Left ventricle myocardium superior (tissue), 1 donor: ENCODE data around the gene HMGXB3. TPM values are rescaled to one million over a fixed set of nuclear protein-coding genes. Genes with fewer than 3 reads are reported as not detected.

ENCODE experiments used
- ATAC-seq: fragments of 200-7000 bp; cut with Tn5 transposase; one replicate; pipeline ENCODE4 v1.9.1; 2020; ENCODE audit warnings: mild to moderate bottlenecking, moderate library complexity
- DNase-seq: peaks from one replicate; pipeline ENCODE4 v3.0.0-alpha.2; 2020
- intact Hi-C: fragments of 100-400 bp; cut with micrococcal nuclease; formaldehyde crosslinking; loops from one replicate; pipeline ENCODE4 v1.11.0; 2022
- total RNA-seq: library from RNA; stranded (reverse); fragmentation: NEBNext Ultra II Directional; extraction: Animal tissue kit (Norgen Biotek cat#: 25700); gene quantifications from one replicate; pipeline ENCODE4 v1.2.1, GENCODE V29; 2021
- donor health status: DM: no; HTN: yes; CAD: no; lungs with severe emphysema.

Gene HMGXB3
- total RNA-seq, 1 donor from 2014 or later: 14.2 TPM

DNA sequence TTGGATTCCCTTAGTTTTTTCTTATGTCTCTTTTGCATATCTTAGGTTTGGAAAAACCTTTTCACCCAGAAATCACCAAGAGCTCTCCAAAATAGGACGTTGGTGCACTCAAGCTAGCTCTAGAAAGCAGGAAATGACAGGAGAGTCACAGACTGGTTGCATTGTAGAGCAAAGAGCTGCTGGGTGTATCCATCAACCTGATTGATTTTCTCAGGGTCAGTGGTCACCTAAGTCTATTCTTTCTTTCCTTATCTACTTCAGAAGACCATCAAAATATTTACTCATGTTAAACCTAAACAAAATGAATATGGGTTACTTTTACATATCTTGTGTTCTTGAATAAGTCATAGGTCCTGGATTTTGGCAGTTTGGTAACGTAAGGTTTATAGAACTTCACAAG is 25.1 kb upstream of the HMGXB3 start:
- DNase-seq (no peak), ATAC-seq (no peak)
- intact Hi-C loops: no loop called here

DNA sequence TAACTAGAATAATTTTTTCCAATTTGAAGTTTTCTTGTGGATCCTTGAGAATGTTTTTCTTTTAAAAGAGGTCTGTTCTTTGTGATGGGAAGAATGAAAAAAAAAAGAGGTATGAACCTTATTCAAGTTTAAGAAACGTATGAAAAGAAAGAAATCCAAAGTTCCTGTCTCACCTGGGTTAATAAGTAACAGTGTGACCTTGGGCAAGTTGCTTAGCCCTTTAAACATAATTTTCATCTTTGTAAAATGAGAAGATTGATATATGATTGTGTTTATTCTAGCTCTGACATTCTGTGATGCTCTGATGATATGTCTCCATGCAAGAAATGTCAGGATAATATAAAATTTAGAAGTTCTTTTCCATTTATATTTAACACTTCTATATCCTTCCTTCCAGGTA is 20.6 kb upstream of the HMGXB3 start:
- DNase-seq: no peak
- ATAC-seq: no peak
- intact Hi-C loops: loop anchor here (10.0 kb wide), 1 partner anchor 145 kb away; no protein-coding TSS in a partner anchor

DNA sequence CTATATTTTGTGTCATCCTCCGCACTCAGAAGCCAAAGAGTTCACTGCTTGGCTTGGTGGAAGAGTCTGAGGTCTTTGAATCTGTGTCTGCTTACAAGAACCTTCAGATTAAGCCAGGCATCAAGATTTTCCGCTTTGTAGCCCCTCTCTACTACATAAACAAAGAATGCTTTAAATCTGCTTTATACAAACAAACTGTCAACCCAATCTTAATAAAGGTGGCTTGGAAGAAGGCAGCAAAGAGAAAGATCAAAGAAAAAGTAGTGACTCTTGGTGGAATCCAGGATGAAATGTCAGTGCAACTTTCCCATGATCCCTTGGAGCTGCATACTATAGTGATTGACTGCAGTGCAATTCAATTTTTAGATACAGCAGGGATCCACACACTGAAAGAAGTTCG is 19.3 kb upstream of the HMGXB3 start:
- no peak for ATAC-seq
- intact Hi-C loops: loop anchor here (10.0 kb wide), 1 partner anchor 146 kb away; no protein-coding TSS in a partner anchor

DNA sequence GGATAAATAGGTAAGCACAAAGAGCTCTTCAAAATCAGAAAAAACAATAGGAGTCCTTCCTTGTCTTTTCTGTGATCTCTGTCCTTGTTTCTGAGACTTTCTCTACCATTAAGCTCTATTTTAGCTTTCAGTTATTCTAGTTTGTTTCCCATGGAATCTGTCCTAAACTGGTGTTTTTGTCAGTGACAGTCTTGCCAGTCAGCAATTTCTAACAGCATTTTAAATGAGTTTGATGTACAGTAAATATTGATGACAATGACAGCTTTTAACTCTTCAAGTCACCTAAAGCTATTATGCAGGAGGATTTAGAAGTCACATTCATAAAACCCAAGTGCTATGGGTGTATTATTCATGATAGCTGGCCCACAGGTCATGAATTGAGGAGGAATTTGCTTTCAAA is 18.0 kb upstream of the HMGXB3 start:
- intact Hi-C loops: loop anchor here (10.0 kb wide), 1 partner anchor 148 kb away; no protein-coding TSS in a partner anchor
- no peak for ATAC-seq
- no peak for DNase-seq

More for the DNA sequence above, 19.3 kb upstream of the HMGXB3 start:
- DNase-seq: no peak

DNA sequence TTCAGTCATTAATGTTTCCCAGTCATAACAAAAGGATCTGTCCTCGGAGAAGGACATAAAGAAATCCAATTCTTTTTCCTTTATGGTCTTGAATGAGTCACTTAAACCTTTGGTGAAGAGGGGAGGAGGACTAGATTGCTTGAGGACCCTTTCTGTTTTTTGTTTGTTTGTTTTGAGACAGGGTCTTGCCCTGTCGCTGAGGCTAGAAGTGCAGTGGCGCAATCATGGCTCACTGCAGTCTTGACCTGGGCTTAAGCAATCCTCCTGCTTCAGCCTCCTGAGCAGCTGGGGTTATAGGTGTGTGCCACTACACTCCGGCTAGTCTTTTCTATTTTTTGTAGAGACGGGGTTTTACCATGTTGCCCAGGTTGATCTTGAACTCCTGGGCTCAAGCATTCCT is 12.4 kb upstream of the HMGXB3 start:
- DNase-seq (no peak), ATAC-seq (no peak)
- intact Hi-C loops: loop anchor here (10.0 kb wide), 1 partner anchor 153 kb away; no protein-coding TSS in a partner anchor

DNA sequence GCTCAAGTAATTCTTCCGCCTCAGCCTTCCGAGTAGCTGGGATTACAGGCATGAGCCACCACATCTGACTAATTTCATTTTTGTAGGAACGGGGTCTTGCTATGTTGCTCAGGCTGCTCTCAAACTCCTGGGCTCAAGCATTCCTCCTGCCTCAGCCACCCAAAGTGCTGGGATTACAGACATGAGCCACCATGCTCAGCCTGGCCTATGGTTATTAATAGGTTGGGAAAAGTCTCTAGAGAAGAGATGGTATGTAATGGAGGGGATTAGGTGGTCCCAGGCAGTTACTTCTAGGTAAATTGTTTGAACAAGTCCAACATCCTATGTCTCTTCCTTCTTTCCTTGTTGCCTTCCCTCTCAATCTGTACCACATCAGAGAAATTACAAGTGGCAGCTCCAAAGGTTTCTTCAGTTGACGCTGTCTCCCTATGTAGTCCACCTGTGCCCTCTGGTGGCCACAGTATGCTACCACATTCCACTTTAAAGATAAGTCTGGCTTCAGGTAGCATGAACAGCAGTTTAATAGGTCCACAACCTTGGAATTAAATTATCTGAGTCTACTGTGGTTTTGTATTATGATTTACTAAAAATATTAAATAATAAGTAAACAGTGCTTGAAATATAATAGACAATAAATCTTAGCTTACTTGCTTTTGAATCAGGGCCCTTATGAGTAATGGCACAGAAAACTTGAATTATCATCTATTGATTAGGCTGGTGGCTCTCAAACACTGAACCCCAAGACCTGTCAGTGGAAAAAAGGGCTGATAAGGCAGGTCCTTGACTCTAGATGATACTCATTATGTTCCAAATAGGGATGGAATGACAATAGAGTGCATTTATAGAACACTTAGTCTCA is 9.8 kb upstream of the HMGXB3 start:
- intact Hi-C loops: no loop called here
- peak; percentile 84 for ATAC-seq
- DNase-seq: peak; percentile 63

DNA sequence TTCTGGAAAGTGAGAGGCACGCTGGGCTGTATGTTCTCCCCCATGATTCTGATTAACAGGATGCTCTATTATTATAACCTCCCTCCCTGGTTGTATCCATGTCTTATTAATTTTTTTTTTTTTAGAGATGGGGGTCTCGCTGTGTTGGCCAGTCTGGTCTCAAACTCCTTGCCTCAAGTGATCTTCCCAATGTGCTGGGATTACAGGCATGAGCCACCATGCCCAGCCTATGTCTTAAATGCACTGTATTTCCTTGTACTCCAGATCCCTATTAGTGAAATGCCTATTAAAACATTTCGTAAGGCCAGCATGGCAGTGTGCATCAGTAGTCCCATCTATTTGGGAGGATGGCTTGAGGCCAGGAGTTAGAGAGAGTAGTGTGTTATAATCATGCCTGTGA is 7.1 kb upstream of the HMGXB3 start:
- no peak for ATAC-seq
- intact Hi-C loops: loop anchor here (2.0 kb wide), 1 partner anchor 357 kb away; no protein-coding TSS in a partner anchor
- no peak for DNase-seq

DNA sequence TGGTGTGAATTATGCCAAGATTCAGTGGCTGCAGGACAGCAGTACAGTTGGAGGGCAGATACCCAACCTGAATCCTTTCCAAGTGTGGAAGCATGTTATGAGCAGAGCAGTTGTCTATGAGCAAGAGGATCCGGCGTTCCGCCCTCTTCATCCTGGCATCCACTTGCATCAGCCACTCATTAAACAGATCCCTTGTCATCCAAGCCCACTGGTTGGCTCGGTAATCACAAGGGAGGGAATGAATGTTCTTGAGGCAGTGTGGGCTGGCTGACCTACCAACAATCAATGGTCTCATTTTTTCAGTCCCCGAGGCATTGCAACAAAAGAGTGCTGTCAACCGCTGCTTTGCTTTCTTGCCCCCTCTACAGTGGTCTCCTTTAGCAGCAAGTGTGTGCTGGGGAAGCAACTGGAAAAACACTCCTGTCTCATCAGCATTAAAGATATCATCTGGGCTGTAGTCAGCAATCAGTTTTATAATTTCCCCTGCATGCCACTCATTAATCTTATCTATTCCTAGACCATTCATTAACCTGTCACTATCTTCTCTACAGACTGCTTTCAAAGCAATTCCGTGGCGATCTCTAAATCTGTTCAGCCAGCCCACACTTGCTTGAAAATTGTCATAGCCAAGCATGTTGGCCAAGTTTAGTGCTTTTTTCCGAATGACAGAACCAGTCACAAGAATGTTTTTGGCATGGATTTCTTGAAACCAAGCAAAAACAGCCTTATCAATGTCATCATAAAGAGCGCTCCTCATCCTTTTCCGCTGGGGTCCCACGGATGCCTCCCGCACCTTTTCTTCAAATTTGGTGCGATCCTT is 4.9 kb upstream of the HMGXB3 start:
- no peak for ATAC-seq
- intact Hi-C loops: no loop called here
- DNase-seq: no peak

DNA sequence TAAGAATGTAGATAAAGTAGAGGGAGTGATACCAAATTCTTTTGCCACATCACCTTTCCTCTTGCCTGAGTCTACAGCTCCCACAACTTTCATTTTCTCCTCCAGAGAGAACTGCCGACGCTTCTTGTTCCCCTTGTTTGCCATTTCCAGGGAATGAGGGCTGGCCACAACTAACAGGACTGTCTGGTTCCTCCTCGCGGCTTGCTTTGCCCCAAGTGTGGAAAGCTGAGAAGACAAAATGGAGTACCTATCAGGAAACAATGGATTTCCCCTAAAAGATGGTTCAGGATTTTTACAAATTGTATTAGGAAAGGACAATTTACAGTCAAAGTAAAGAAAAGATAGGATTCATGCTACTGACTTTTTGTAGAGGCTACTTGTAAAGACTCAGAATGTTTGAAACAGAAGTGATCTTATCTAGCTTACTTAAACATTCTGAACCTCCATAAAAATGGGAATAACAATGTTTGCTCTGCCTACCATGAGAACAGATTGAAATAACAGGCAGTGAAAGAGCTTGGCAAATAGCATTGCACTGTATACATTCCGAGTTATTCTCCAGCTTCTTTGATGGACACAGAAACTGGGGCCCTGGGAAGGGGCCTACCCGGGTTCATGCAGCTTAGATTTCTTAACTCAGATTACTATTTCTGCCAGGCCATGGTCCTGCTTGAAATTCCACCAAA is 4.2 kb upstream of the HMGXB3 start:
- no peak for DNase-seq
- intact Hi-C loops: no loop called here
- ATAC-seq: no peak

DNA sequence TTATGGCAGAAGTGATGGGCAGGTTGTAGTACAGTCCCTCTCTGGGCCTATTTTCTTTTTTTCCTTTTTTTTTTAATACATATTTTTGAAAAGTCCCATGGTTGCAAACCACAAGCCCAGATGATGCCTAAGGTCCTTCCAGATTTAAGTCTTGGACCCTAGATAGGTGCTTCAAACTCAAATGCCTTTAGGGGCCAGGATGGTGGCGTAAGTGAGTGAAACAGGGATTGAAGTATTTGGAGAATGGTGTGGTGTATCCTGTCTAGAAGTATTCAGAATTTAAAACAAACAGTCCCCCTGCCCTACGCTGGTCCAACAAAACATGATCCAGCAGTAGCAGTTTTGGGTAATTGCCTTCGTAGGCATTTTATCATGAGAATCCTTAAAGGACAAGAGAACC is 2.3 kb upstream of the HMGXB3 start:
- intact Hi-C loops: no loop called here
- ATAC-seq (no peak), DNase-seq (no peak)

DNA sequence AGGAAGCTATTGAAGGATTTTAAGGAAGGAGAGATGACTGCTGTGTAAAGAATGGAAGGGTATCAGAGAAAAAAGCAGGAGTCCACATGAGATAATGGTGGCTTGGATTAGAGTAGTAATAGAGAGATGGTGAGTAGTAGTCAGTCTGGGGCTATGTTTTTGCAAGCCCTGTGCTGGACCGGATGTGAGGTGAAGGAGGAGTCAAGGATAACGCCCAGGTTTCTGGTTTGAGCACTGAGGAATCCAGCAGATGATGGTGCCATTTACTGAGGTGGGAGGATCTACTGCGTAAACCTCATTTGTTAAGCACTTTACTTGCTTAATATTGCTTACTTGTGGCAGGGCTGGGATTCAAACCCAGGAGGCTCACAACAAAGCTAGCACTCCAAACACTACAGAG is 1.2 kb upstream of the HMGXB3 start:
- ATAC-seq (no peak), DNase-seq (no peak)
- intact Hi-C loops: no loop called here

DNA sequence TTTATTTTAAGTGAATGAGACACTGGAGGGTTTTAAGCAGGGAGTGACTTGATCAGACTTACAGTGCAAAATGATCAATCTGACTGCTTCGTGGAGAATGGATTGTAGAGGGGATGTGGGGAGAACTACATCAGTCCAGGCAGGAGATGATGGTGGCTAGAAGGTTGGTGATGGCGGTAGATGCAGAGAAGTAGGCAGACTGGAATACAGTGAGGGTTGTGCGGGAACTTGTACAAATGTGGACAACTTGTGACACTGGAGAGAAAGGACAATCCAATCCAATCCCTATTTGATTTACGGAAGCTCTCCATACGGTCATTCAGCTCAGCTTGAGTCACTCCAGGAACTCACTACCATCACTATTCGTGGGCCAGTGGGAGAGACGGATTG is 678 bp upstream of the HMGXB3 start:
- DNase-seq (no peak), ATAC-seq (no peak)
- intact Hi-C loops: no loop called here

DNA sequence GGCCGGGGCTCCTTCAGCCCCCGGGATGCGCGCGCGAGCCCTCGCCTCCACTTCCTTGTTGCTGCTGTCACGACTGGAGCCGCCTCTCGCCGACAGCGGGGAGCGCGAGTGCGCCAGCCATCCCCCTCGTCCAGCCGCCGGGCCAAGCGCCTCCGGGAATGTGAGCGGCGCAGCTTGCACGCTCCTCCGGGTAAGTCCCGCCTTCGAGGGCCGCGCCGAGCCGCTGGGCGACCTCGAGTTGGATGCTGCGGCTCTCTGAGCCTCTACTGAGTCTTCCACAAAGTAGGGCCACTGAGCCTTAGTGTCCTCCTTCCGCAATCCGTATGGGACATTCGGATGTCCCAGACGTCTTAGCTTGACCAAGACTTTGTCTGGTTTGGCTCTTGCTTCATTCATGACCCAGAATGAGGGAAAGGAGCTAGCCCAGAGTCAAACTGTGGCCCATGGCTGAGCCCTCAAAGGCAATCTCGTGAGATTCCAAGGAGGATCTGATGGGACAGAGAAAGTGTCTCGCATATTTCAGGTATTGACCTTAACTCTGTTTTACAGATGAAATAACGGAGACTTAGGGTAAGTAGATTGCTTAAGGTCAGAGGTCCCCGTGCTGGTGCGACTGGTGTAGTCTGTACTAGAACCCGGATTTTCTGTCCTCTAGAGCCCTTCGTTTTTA is 586 bp downstream of the HMGXB3 start:
- intact Hi-C loops: no loop called here
- peak; percentile 64 for DNase-seq
- ATAC-seq: peak; percentile 51

DNA sequence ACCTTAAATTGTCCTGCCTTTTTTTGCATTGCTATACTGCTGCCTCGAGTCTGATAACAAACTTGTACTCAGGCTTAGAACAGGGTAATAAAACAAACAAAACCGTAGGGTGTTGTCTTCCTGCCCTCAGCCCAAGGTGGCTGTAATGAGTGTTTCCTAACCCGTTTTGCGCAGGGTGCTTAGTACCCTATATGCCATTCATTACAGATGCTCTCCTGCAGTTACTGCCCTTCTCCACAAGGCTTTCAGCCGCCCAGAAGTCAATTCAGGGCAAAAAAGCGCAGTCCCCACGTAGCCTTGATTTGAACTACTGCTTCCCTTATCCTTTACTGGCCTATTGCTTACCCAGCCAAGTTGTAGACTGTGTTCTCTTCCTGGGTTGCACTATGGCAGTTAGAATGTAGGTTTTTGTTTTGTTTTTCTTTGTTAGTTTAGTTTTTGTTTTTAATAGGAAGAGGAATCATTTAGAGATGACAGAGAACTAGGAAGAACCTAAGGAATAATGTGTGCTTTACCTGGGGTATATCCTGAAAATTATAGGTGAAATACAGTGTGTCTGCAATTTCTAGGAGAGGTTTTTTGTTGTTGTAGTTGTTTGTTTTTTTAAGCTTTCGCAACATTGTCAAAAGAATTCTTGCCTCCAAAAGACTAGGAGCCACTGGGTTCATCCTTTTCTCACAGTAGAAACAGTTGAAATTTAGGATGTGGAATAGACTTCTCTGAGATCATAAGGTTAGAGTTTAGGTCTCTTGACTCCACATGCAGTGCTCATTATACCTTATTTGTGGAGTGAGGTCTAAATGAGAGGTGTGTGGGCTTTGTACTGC is 1.3 kb downstream of the HMGXB3 start:
- intact Hi-C loops: no loop called here
- no peak for DNase-seq
- peak; percentile 52 for ATAC-seq

DNA sequence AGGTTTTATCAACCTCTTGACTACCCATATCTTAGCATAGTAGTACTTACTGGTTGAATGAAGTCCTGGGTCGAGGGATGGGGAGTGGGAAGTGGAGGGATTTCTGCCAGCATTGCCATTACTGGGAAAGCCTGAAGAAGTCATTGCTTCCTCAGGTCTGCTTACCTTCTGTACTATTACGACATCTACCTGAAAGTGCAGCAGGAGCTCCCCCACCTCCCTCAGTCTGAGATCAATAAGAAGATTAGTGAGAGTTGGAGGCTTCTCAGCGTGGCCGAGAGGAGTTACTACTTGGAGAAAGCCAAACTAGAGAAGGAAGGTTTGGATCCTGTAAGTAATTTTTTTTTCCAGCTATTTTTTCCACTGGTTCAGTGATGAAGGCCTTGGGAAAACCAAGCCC is 5.8 kb downstream of the HMGXB3 start:
- no peak for DNase-seq
- no peak for ATAC-seq
- intact Hi-C loops: no loop called here

DNA sequence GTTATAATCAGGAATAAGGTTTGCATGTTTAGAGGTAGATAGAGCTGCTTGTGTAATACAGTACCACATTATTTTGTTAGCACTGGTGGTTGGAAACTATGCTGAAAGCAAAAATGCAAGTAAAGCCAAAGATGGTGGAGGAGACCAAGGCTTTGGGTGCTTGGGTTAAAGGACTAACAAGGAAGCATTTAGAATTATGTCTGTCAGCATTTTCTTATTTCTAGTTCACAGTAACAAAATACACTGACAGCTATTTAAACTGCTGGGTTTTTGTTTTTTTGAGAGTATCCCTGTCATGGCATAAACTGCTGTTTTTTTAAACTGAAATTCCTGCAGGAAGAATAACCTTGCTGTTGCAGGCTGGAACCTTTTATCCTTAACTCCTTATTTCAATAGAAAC is 6.5 kb downstream of the HMGXB3 start:
- ATAC-seq (no peak), DNase-seq (no peak)
- intact Hi-C loops: no loop called here

DNA sequence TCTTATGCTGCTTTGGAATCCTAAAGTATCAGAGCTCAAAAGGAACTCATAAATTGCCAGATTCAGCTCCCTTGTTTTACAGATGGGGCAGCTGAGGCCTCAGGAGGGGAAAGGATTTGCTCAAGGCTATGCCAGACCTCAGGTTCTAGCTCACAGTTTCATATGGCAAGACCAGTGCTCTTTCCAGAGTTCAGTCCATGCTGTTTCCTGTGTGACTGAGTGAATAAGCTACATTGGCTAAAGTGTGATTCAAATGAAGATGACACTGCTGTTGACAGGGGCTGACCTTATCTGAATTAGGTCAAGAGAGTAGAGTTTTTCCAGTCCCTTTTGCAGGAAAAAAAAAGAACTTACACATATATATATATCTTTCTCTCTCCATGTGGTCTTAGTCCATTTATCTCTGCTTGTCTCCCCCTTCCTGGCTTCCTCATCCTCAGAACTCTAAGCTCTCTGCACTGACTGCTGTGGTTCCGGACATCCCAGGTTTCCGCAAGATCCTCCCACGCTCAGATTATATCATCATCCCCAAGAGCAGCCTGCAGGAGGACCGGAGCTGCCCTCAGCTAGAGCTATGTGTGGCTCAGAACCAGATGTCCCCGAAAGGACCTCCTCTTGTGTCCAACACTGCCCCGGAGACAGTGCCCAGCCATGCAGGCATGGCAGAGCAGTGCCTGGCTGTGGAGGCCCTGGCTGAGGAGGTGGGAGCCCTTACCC is 9.3 kb downstream of the HMGXB3 start:
- peak; percentile 84 for ATAC-seq
- intact Hi-C loops: no loop called here
- DNase-seq: no peak

DNA sequence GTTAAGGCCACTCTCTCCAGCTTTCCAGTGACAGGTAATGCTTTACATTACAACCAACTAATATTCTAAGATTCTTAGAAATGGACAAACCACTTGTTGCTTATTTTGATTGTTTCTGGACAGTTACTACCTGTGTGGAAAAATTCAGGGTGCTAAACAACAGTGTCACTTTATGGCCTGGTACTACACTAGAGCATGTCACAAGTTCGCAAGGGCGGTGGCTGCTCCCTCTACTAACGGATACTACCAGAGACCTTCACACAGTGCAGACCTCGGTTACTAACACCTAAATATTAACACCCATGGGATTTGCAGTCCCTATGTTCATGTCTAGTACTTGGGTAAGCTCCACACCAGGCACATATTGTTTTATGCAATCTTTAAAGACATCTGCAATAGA is 13.4 kb downstream of the HMGXB3 start:
- DNase-seq: no peak
- no peak for ATAC-seq
- intact Hi-C loops: no loop called here
